Neural cell (in vitro differentiated cells): Measurements from ENCODE around the gene CAPSL. TPM values are rescaled to one million over a fixed set of nuclear protein-coding genes. Genes with fewer than 3 reads are reported as not detected.

Experiments used
- H2AFZ ChIP-seq: fragments of 200-600, 300-800 bp; sonication (generic), shearing (Covaris generic); 2 replicates; pipeline ENCODE4 v1.6.0; 2014; ENCODE audit warnings: low read depth, mild to moderate bottlenecking, antibody characterized with exemption, low read length, moderate library complexity
- H3F3A ChIP-seq: fragments of 200-600 bp; shearing (Covaris generic); 2 replicates; pipeline ENCODE4 v1.6.1; 2016; ENCODE audit warnings: mild to moderate bottlenecking, moderate library complexity, mixed read lengths, antibody characterized with exemption, low read length; ENCODE audit not compliant: insufficient read depth, poor library complexity, severe bottlenecking
- H3K27ac ChIP-seq: fragments of 200-600, 300-800 bp; sonication (generic), shearing (Covaris generic); 2 replicates; pipeline ENCODE4 v1.5.1; 2014; ENCODE audit warnings: mild to moderate bottlenecking, low read length, moderate library complexity
- H3K27me3 ChIP-seq: fragments of 300-800, 200-600 bp; sonication (generic), shearing (Covaris generic); 2 replicates; pipeline ENCODE4 v1.6.0; 2014; ENCODE audit warnings: mild to moderate bottlenecking, low read depth, low read length, moderate library complexity; ENCODE audit not compliant: insufficient read depth
- H3K36me3 ChIP-seq: fragments of 300-800, 200-600 bp; sonication (generic), shearing (Covaris generic); 2 replicates; pipeline ENCODE4 v1.5.1; 2014; ENCODE audit warnings: mild to moderate bottlenecking, antibody characterized with exemption, low read length, moderate library complexity; ENCODE audit not compliant: insufficient read depth
- H3K4me2 ChIP-seq: fragments of 300-800, 200-600 bp; sonication (generic), shearing (Covaris generic); 2 replicates; pipeline ENCODE4 v1.6.0; 2014; ENCODE audit warnings: mild to moderate bottlenecking, low read length
- H3K4me3 ChIP-seq: fragments of 300-800, 200-600 bp; sonication (generic), shearing (Covaris generic); 2 replicates; pipeline ENCODE4 v1.5.1; 2014; ENCODE audit warnings: mild to moderate bottlenecking, low read length, moderate library complexity
- H3K79me2 ChIP-seq: fragments of 200-600 bp; shearing (Covaris generic); replicated peaks from 2 replicates; pipeline ENCODE4 v1.6.0; 2014; ENCODE audit warnings: mild to moderate bottlenecking, low read length, moderate library complexity; ENCODE audit not compliant: insufficient read depth
- H3K9ac ChIP-seq: fragments of 300-800, 200-600 bp; sonication (generic), shearing (Covaris generic); 2 replicates; pipeline ENCODE4 v1.6.1; 2016; ENCODE audit warnings: mild to moderate bottlenecking, low read length, mixed read lengths
- H3K9me2 ChIP-seq: fragments of 200-600 bp; shearing (Covaris generic); 2 replicates; pipeline ENCODE4 v1.6.1; 2016; ENCODE audit warnings: mild to moderate bottlenecking, low read length, mixed read lengths; ENCODE audit not compliant: insufficient read depth
- H3K9me3 ChIP-seq: fragments of 200-600, 300-800 bp; sonication (generic), shearing (Covaris generic); 2 replicates; pipeline ENCODE4 v1.6.1; 2016; ENCODE audit warnings: mild to moderate bottlenecking, mixed run types, low read length, moderate library complexity, mixed read lengths
- H4K20me1 ChIP-seq: fragments of 200-600 bp; shearing (Covaris generic); 2 replicates; pipeline ENCODE4 v1.6.1; 2016; ENCODE audit warnings: mild to moderate bottlenecking, mixed run types; ENCODE audit not compliant: insufficient read depth
- CTCF ChIP-seq: fragments of 450-650 bp; IDR thresholded peaks from 2 replicates; pipeline ENCODE4 v1.5.1; 2014; ENCODE audit warnings: antibody characterized with exemption, mild to moderate bottlenecking, moderate library complexity; ENCODE audit not compliant: poor library complexity, severe bottlenecking
- EP300 ChIP-seq: fragments of 450-650 bp; conservative IDR thresholded peaks from 2 replicates; pipeline ENCODE4 v1.6.1; 2014; ENCODE audit warnings: antibody characterized with exemption, mild to moderate bottlenecking, moderate library complexity; ENCODE audit not compliant: poor library complexity, severe bottlenecking
- EZH2 ChIP-seq: fragments of 200-600, 300-800 bp; shearing (Covaris generic), sonication (generic); IDR thresholded peaks from 2 replicates; pipeline ENCODE4 v1.6.1; 2014; ENCODE audit warnings: antibody characterized with exemption, low read length, borderline replicate concordance, mild to moderate bottlenecking; ENCODE audit not compliant: insufficient read depth, poor library complexity, severe bottlenecking
- MXI1 ChIP-seq: fragments of 450-650 bp; conservative IDR thresholded peaks from 2 replicates; pipeline ENCODE4 v1.6.1; 2014; ENCODE audit warnings: antibody characterized with exemption, mild to moderate bottlenecking; ENCODE audit not compliant: poor library complexity, severe bottlenecking
- POLR2AphosphoS5 ChIP-seq: IDR thresholded peaks from 2 replicates; pipeline ENCODE4 v1.6.1; 2012
- RAD21 ChIP-seq: fragments of 450-650 bp; conservative IDR thresholded peaks from 2 replicates; pipeline ENCODE4 v1.6.1; 2014; ENCODE audit warnings: antibody characterized with exemption, mild to moderate bottlenecking, moderate library complexity
- REST ChIP-seq: IDR thresholded peaks from 2 replicates; pipeline ENCODE4 v1.6.1; 2012; ENCODE audit warnings: borderline replicate concordance
- SMC3 ChIP-seq: fragments of 450-650 bp; conservative IDR thresholded peaks from 2 replicates; pipeline ENCODE4 v1.6.1; 2014; ENCODE audit warnings: antibody characterized with exemption, mild to moderate bottlenecking, moderate library complexity; ENCODE audit not compliant: poor library complexity
- TAF1 ChIP-seq: IDR thresholded peaks from 2 replicates; pipeline ENCODE4 v1.6.1; 2012; ENCODE audit warnings: low read depth
- polyA plus RNA-seq: library from polyadenylated mRNA; depleted of rRNA; stranded (reverse); fragments of >200 nt; gene quantifications from 2 replicates; pipeline ENCODE4 v1.2.3, GENCODE V29; 2014

CAPSL gene
- polyA plus RNA-seq, 1 donor from 2014 or later: 2.3 TPM

GRCh38 chr5:35903631-35904203 is 34.7 kb downstream of the CAPSL start:
- TF ChIP-seq CTCF (no peak), RAD21 (no peak), TAF1 (no peak), POLR2AphosphoS5 (no peak), MXI1 (no peak), REST (no peak), EZH2 (no peak), EP300 (no peak), SMC3 (no peak)
- H3K9me3 ChIP-seq: no peaks in the 10 kb centered on the region
- H3K9ac ChIP-seq: no peak overlapping the region
- no peak overlapping the region for H3K27ac ChIP-seq
- no peaks in the 10 kb centered on the region for H3K9me2 ChIP-seq
- no peaks in the 10 kb centered on the region for H3K27me3 ChIP-seq
- H2AFZ ChIP-seq: no peak overlapping the region
- H3K4me2 ChIP-seq: no peak overlapping the region
- H3F3A ChIP-seq: no peaks in the 10 kb centered on the region
- no peaks in the 10 kb centered on the region for H4K20me1 ChIP-seq
- no peaks in the 10 kb centered on the region for H3K36me3 ChIP-seq
- H3K79me2 ChIP-seq: no peaks in the 10 kb centered on the region
- no peak overlapping the region for H3K4me3 ChIP-seq

GRCh38 chr5:35902046-35902672 is 36.3 kb downstream of the CAPSL start:
- no peaks in the 10 kb centered on the region for H3K79me2 ChIP-seq
- no peak for TF ChIP-seq POLR2AphosphoS5

More at GRCh38 chr5:35902046-35902672, 36.3 kb downstream of the CAPSL start:
- Histone ChIP-seq H2AFZ (no peak overlapping the region), H4K20me1 (no peaks in the 10 kb centered on the region), H3K27me3 (no peaks in the 10 kb centered on the region), H3K36me3 (no peaks in the 10 kb centered on the region), H3F3A (no peaks in the 10 kb centered on the region), H3K4me2 (no peak overlapping the region), H3K9me3 (no peaks in the 10 kb centered on the region), H3K9ac (no peak overlapping the region), H3K4me3 (no peak overlapping the region), H3K9me2 (no peaks in the 10 kb centered on the region), H3K27ac (no peak overlapping the region)
